ENCODE measurements around the gene SPON1.

The SPON1 gene

DNA sequence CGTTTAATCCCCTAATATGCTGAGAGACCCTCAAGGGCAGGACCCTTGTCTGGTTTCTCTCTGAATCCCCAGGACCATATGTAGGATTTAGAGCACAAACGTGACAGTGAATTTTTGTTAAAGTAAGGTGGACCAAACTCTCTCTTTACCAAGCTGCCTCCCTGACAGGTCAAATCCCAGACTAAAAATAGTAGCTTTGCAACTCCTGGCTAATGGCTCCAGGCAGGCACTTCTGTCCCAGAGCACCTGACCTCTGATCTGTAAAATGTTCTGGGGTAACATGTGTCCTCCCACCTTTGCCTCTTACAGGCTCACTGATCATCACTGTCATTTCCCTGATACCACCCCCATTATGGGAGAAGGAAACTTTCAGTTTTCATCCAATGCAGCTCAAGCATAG lies 152.3 kb downstream of the SPON1 start:
- TF ChIP-seq, protein P1, sequence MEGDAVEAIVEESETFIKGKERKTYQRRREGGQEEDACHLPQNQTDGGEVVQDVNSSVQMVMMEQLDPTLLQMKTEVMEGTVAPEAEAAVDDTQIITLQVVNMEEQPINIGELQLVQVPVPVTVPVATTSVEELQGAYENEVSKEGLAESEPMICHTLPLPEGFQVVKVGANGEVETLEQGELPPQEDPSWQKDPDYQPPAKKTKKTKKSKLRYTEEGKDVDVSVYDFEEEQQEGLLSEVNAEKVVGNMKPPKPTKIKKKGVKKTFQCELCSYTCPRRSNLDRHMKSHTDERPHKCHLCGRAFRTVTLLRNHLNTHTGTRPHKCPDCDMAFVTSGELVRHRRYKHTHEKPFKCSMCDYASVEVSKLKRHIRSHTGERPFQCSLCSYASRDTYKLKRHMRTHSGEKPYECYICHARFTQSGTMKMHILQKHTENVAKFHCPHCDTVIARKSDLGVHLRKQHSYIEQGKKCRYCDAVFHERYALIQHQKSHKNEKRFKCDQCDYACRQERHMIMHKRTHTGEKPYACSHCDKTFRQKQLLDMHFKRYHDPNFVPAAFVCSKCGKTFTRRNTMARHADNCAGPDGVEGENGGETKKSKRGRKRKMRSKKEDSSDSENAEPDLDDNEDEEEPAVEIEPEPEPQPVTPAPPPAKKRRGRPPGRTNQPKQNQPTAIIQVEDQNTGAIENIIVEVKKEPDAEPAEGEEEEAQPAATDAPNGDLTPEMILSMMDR (IDR thresholded peaks at IDR 0.05; ENCODE audit: extremely low read depth, missing control alignments) = no peak
- DNase-seq (ENCODE audit: low spot score) = no peak

DNA sequence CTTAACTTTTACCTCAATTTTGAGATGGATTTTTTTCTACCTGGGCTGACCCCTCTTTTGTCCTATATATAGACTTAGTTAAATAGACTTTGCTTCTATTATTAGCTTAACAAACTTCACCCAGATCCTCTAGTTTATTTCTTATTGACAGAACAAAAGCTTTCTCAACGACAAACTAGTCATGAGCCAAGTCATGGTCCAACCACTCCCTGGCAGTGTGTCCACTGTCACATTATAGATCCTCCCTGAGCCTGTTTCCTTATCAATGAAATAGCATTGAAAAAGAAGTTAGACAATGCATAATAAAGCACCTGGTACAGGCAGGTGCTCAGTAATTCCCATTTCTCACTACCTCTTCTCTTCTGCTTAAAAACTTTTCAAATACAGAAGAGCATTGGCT lies 155.1 kb downstream of the SPON1 start:
- DNase-seq (ENCODE audit: low spot score) = no peak
- TF ChIP-seq, protein P1 (IDR thresholded peaks at IDR 0.05; ENCODE audit: extremely low read depth, missing control alignments) = no peak

DNA sequence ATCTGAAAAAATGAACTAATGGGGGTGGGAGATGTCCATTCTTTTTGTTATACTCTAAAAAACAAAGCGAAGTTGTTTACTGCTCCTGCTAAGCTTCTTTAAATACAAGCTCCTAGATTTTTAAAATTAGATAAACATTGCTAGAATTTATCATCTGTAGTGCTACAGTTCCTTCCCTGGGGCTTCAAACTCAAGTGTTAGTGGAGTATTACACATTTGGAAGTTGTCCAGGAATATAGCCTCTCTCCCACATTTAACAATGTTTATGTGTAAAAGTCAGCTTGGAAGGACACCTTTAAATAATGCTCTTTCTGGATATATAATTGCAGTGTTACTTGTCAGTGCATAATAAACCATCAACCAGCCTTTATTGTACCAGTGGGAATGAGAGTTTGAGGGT lies 155.5 kb downstream of the SPON1 start:
- DNase-seq (ENCODE audit: low spot score) = no peak
- TF ChIP-seq, protein P1 (IDR thresholded peaks at IDR 0.05; ENCODE audit: extremely low read depth, missing control alignments) = no peak

DNA sequence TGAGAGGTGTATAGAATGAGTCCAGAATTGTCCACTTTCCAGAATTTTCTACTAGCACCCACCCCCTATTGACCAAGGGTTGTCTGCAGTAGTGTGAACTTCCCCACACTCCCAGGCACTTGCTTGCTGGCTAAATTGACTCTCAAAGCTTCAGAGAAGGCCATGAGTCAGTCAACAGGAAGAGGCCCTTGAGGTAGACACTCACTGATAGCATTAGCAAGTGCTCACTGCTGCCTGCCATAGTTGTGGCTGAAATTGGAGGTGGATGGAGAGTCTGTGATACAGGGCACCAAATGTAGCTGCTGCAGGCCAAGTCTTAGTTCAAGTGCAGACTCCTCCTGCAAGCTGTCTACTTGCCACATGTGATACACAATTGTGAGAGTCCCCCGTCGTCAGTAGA lies 156.8 kb downstream of the SPON1 start:
- DNase-seq (ENCODE audit: low spot score) = no peak
- TF ChIP-seq, protein P1 (IDR thresholded peaks at IDR 0.05; ENCODE audit: extremely low read depth, missing control alignments) = no peak

DNA sequence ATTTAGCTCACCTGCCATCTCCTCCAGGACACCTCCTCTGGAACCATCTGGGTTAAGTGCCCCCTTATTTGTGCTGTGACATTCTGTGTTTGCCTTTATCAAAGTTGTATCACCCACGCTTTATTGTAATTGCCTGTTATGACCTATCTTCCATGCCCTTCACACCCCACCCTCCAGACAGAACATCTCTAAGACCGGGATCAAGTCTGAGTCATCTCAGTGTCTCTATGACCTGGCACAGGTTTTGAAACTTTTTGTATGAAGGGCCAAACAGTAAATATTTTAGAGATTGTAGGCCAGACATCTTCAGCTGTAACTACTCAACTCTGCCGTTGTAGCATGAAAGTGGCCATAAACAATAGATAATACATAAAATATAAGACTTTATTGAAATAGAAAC lies 161.8 kb downstream of the SPON1 start:
- TF ChIP-seq, protein P1 (IDR thresholded peaks at IDR 0.05; ENCODE audit: extremely low read depth, missing control alignments) = no peak

DNA sequence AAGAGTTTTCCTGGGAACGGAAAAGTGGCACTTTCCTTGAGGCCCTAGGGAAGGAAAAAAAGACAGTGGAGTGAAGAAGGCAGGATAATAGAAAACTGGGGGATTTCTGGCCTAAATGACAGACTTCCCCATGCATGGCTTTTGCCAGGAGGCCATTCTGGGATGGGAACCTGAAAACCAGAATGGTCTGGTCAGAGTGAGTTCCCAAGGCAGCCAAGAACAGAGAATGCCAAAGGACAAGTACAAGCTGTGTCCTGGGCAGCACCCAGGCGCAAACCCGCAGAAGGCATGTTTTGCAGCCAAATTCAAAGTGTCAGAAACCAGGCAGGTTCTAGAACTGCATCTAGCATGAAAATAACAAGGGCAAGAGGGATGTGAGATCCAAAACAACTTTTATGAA lies 162.4 kb downstream of the SPON1 start:
- no peak for DNase-seq (ENCODE audit: low spot score)
- TF ChIP-seq, protein P1 (IDR thresholded peaks at IDR 0.05; ENCODE audit: extremely low read depth, missing control alignments) = no peak

More for the DNA sequence above, 161.8 kb downstream of the SPON1 start:
- no peak for DNase-seq (ENCODE audit: low spot score)

DNA sequence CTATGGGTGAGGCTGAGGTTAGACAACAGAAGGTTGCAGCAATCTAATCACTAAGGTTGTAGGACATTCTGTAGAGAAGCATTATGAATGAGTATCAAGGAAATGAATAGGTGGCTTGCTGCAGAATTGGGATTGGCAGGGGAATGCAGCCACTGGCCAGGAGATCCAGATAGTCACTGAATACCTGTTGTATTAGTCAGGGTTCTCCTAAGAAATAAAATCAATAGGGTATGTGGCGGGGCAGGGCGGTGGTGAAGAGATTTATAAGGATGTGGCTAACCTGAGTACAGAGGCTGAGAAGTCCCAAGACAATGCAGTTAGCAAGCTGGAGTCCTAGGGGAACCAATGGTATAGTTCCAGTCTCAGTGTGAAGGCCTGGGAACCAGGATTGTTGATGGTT lies 163.0 kb downstream of the SPON1 start:
- TF ChIP-seq, protein P1 (IDR thresholded peaks at IDR 0.05; ENCODE audit: extremely low read depth, missing control alignments) = no peak
- DNase-seq (ENCODE audit: low spot score) = no peak

Measured in GM20000 (cell line).